Stomach (tissue), 4 donors: ENCODE measurements around the gene RIMS4.

ENCODE experiments used
- CTCF ChIP-seq, 7 experiments: fragments of 450-650 bp in 4 of 7; fragments of 200-600 bp in 3 of 7; sonication (generic) in 3 of 7; IDR thresholded peaks; one replicate each; pipeline ENCODE4 v1.5.1; 2016 to 2019; ENCODE audit warnings: antibody characterized with exemption in 7 of 7, control low read depth in 2 of 7, mild to moderate bottlenecking in 1 of 7
- POLR2A ChIP-seq, 4 donors: fragments of 450-650 bp; IDR thresholded peaks; one replicate each; pipeline ENCODE4 v1.6.1; 2016; ENCODE audit warnings: antibody characterized with exemption in 4 of 4, control low read depth in 2 of 4, mild to moderate bottlenecking in 1 of 4, moderate library complexity in 1 of 4
- POLR2AphosphoS5 ChIP-seq, 3 donors: sonication (generic); formaldehyde crosslinking; IDR thresholded peaks; one replicate each; pipeline ENCODE4 v1.6.1; 2016; ENCODE audit warnings: antibody characterized with exemption in 3 of 3

GRCh38 chr20:44723391-44723790 lies 87.0 kb downstream of the RIMS4 start:
- no peak for TF ChIP-seq CTCF (IDR thresholded peaks at IDR 0.05)
- TF ChIP-seq POLR2AphosphoS5 (IDR thresholded peaks at IDR 0.05), result no peak
- TF ChIP-seq POLR2A (IDR thresholded peaks at IDR 0.05), result no peak
